B cell (primary cell): ENCODE data around the gene SRGAP1. TPM values are rescaled to one million over a fixed set of nuclear protein-coding genes. Genes with fewer than 3 reads are reported as not detected.
"Not testable (repeated sequence)": the region's sequence is repeated elsewhere in the genome, so short reads cannot be mapped to it uniquely, and the experiment has no call there.

ENCODE experiments used
- ATAC-seq: fragments of 200-7000 bp; cut with Tn5 transposase; one replicate; pipeline ENCODE4 v1.10.0; 2021; ENCODE audit warnings: low read depth, mild to moderate bottlenecking, moderate number of reproducible peaks, moderate library complexity
- CTCF ChIA-PET: fragments of 350-600 bp; sonication (Branson Sonifier 250); formaldehyde crosslinking; loops from one replicate; lab custom pipeline; 2021; ENCODE audit warnings: antibody characterized with exemption, inconsistent platforms; lab: Charles Lee
- POLR2A ChIA-PET: fragments of 350-600 bp; sonication (Branson Sonifier 250); formaldehyde crosslinking; loops from one replicate; lab custom pipeline; 2021; ENCODE audit warnings: antibody characterized with exemption; lab: Charles Lee
- DNase-seq: peaks from one replicate; pipeline ENCODE4 v3.0.0; 2013
- H2AFZ ChIP-seq: 2 replicates; pipeline ENCODE4 v1.6.1; 2012; ENCODE audit warnings: mild to moderate bottlenecking, low read depth, low read length; ENCODE audit not compliant: insufficient read depth, poor library complexity, severe bottlenecking
- H3K27ac ChIP-seq, 2 donors: 1 replicate in 1 of 2; 2 replicates in 1 of 2; pipeline ENCODE4 v1.5.1; 2012 to 2013; ENCODE audit warnings: low read length in 2 of 2, mild to moderate bottlenecking in 2 of 2, moderate library complexity in 1 of 2
- H3K27me3 ChIP-seq, 4 experiments: fragments of 200-600 bp in 1 of 4; sonication (generic) in 1 of 4; replicated peaks in 1 of 4; 1 replicate in 2 of 4; 2 replicates in 2 of 4; pipeline versions ENCODE4 v1.6.1 to v1.7.0; 2013 to 2016; ENCODE audit warnings: low read length in 3 of 4, mild to moderate bottlenecking in 2 of 4, mixed read lengths in 1 of 4, moderate library complexity in 1 of 4; ENCODE audit not compliant: insufficient read depth in 4 of 4, control insufficient read depth in 3 of 4; ENCODE audit errors: control extremely low read depth in 1 of 4
- H3K36me3 ChIP-seq, 2 experiments: replicated peaks in 1 of 2; 1 replicate in 1 of 2; 2 replicates in 1 of 2; pipeline versions ENCODE4 v1.6.1 to v1.7.1; 2013; ENCODE audit warnings: low read length in 1 of 2; ENCODE audit not compliant: insufficient read depth in 2 of 2, control insufficient read depth in 1 of 2; ENCODE audit errors: control extremely low read depth in 1 of 2, extremely low read depth in 1 of 2
- H3K4me1 ChIP-seq, 2 donors: fragments of 200-600 bp in 1 of 2; sonication (generic) in 1 of 2; 1 replicate in 1 of 2; 2 replicates in 1 of 2; pipeline versions ENCODE4 v1.5.1 to v1.6.1; 2013 to 2017; ENCODE audit warnings: low read length in 2 of 2; ENCODE audit not compliant: control insufficient read depth in 2 of 2, insufficient read depth in 2 of 2
- H3K4me2 ChIP-seq: replicated peaks from 2 replicates; pipeline ENCODE3; 2012; ENCODE audit warnings: mild to moderate bottlenecking, low read depth, low read length; ENCODE audit not compliant: poor library complexity, severe bottlenecking
- H3K4me3 ChIP-seq, 5 experiments: fragments of 200-600 bp in 1 of 5; sonication (generic) in 1 of 5; 1 replicate in 3 of 5; 2 replicates in 2 of 5; pipeline versions ENCODE4 v1.5.1 to v1.7.0; 2011 to 2016; ENCODE audit warnings: low read length in 4 of 5, mild to moderate bottlenecking in 4 of 5, low read depth in 2 of 5, control low read depth in 1 of 5, moderate library complexity in 1 of 5; ENCODE audit not compliant: insufficient read depth in 1 of 5; ENCODE audit errors: control extremely low read depth in 1 of 5, extremely low read depth in 1 of 5
- H3K79me2 ChIP-seq: fragments of 200-600 bp; sonication (generic); one replicate; pipeline ENCODE4 v1.6.0; 2016; ENCODE audit warnings: low read length; ENCODE audit not compliant: control insufficient read depth, insufficient read depth
- H3K9ac ChIP-seq: fragments of 200-600 bp; sonication (generic); 2 replicates; pipeline ENCODE4 v1.6.1; 2017; ENCODE audit warnings: mild to moderate bottlenecking, low read length, moderate library complexity
- H3K9me3 ChIP-seq, 3 donors: one replicate each; pipeline versions ENCODE4 v1.6.1 to v1.7.1; 2013; ENCODE audit warnings: low read length in 2 of 3; ENCODE audit not compliant: control insufficient read depth in 2 of 3, insufficient read depth in 1 of 3; ENCODE audit errors: control extremely low read depth in 1 of 3
- H4K20me1 ChIP-seq: 2 replicates; pipeline ENCODE4 v1.6.0; 2012; ENCODE audit warnings: mild to moderate bottlenecking, low read length; ENCODE audit not compliant: insufficient read depth, control insufficient read depth, poor library complexity, severe bottlenecking
- H3K27ac Mint-ChIP-seq: one replicate; pipeline ENCODE4 v1.8.0; 2021; ENCODE audit warnings: mixed read lengths
- H3K27me3 Mint-ChIP-seq: one replicate; pipeline ENCODE4 v1.8.0; 2021; ENCODE audit warnings: mixed read lengths
- H3K4me1 Mint-ChIP-seq: one replicate; pipeline ENCODE4 v1.8.0; 2021; ENCODE audit warnings: mixed read lengths
- H3K4me3 Mint-ChIP-seq: one replicate; pipeline ENCODE4 v1.8.0; 2021; ENCODE audit warnings: mixed read lengths
- H3K9me3 Mint-ChIP-seq: one replicate; pipeline ENCODE4 v1.8.0; 2022; ENCODE audit warnings: mixed read lengths; ENCODE audit not compliant: insufficient read depth
- EZH2 ChIP-seq: IDR thresholded peaks from 2 replicates; pipeline ENCODE4 v1.6.1; 2012; ENCODE audit warnings: borderline replicate concordance, low read depth, mild to moderate bottlenecking, moderate library complexity, low read length; ENCODE audit not compliant: insufficient read depth, poor library complexity, severe bottlenecking
- WGBS: methylation state at CpG from one replicate; pipeline ENCODE4 v1.1.5; 2013; ENCODE audit warnings: missing lambda C conversion rate; ENCODE audit not compliant: insufficient coverage; 5-methylcytosine and 5-hydroxymethylcytosine counted together
- intact Hi-C: fragments of 100-400 bp; cut with micrococcal nuclease; formaldehyde crosslinking; loops from one replicate; pipeline ENCODE4 v1.10.0; 2022
- polyA plus RNA-seq: library from polyadenylated mRNA; depleted of rRNA; stranded (reverse); fragments of >200 nt; gene quantifications from 2 replicates; pipeline ENCODE4 v1.2.3, GENCODE V29; 2012
- total RNA-seq, 2 donors: library from RNA; stranded (reverse); fragments of 120-200 nt in 1 of 2; gene quantifications; 1 replicate in 1 of 2; 2 replicates in 1 of 2; pipeline versions ENCODE4 v1.2.3 to v1.2.4, GENCODE V29; 2013 to 2022
- TF ChIP-seq, protein P1 (sequence below): fragments of 200-600 bp; IDR thresholded peaks from one replicate; pipeline ENCODE4 v1.8.0; 2022; ENCODE audit warnings: antibody characterized with exemption, mild to moderate bottlenecking

SRGAP1 gene
- total and polyA plus RNA-seq, 2 donors (not counting 1 experiment from before 2014, with no cell fraction given) = under 0.01 to 0.22 TPM

DNA sequence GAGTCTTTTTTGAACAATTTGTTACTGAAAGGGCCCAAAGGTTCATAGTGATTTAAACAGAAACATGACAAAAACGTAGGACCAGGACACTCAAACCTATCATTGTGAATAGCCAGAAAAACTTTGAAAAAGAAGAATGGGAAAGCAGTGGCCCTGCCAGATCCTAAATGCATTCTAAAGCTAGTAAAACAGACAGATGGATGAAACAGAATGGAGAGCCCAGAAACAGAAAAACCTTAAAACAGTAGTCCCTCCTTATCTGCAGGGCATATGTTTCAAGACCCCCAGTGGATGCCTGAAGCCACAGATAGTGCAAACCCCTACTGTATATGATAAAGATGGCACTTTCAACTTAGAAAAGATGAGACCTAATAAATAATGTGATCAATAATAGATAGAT is 283.9 kb downstream of the SRGAP1 start:
- Mint-ChIP-seq H3K27me3 (peaks cover 4% of the 10 kb centered on the region), H3K4me3 (no peak overlapping the region), H3K9me3 (no peaks in the 10 kb centered on the region), H3K4me1 (no peaks in the 10 kb centered on the region), H3K27ac (no peak overlapping the region)
- ATAC-seq (no peak), DNase-seq (no peak)
- ChIA-PET POLR2A (no interaction called here), CTCF (no interaction called here)
- TF ChIP-seq, protein P1, sequence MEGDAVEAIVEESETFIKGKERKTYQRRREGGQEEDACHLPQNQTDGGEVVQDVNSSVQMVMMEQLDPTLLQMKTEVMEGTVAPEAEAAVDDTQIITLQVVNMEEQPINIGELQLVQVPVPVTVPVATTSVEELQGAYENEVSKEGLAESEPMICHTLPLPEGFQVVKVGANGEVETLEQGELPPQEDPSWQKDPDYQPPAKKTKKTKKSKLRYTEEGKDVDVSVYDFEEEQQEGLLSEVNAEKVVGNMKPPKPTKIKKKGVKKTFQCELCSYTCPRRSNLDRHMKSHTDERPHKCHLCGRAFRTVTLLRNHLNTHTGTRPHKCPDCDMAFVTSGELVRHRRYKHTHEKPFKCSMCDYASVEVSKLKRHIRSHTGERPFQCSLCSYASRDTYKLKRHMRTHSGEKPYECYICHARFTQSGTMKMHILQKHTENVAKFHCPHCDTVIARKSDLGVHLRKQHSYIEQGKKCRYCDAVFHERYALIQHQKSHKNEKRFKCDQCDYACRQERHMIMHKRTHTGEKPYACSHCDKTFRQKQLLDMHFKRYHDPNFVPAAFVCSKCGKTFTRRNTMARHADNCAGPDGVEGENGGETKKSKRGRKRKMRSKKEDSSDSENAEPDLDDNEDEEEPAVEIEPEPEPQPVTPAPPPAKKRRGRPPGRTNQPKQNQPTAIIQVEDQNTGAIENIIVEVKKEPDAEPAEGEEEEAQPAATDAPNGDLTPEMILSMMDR = no peak
- TF ChIP-seq EZH2 = no peak
- H3K27ac ChIP-seq = no peak overlapping the region
- H3K79me2 ChIP-seq = no peaks in the 10 kb centered on the region
- no peak overlapping the region for H3K4me2 ChIP-seq
- no peak overlapping the region for H3K4me3 ChIP-seq
- H3K27me3 ChIP-seq = no peaks in the 10 kb centered on the region
- H3K9ac ChIP-seq = no peak overlapping the region
- no CpG with 5 or more reads among the region's 1 CpG for WGBS
- H3K4me1 ChIP-seq = no peaks in the 10 kb centered on the region
- H4K20me1 ChIP-seq = no peaks in the 10 kb centered on the region
- H2AFZ ChIP-seq = no peak overlapping the region
- intact Hi-C loops = no loop called here
- no peaks in the 10 kb centered on the region for H3K9me3 ChIP-seq
- H3K36me3 ChIP-seq = no peaks in the 10 kb centered on the region

DNA sequence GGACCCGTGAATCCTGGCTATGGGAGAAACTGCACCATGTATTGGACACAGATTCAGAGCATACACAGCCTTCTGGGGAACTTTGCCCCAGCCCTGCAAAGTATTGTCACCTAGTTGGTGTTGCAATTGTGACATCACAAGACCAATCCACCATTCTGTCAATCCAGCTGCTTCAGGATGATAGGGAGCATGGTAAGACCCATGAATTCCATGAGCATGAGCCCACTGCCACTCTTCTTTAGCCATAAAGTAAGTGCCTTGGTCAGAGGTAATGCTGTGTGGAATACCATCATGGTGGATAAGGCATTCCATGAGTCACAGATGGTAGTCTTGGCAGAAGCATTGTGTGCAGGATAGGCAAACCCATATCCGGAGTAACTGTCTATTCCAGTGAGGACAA is 286.0 kb downstream of the SRGAP1 start:
- H3K27me3 ChIP-seq, intact Hi-C loops, H3K79me2 ChIP-seq, H4K20me1 ChIP-seq, DNase-seq, H3K9me3 Mint-ChIP-seq, H3K4me1 Mint-ChIP-seq, H2AFZ ChIP-seq, H3K27ac ChIP-seq, H3K4me3 ChIP-seq, CTCF ChIA-PET, H3K4me3 Mint-ChIP-seq, H3K27ac Mint-ChIP-seq, ATAC-seq, POLR2A ChIA-PET, H3K36me3 ChIP-seq, H3K9ac ChIP-seq, H3K4me1 ChIP-seq, H3K4me2 ChIP-seq, H3K27me3 Mint-ChIP-seq: not testable (repeated sequence)
- 100% methylated on average over 1 of the region's 2 CpGs for WGBS
- H3K9me3 ChIP-seq = peaks cover 0 to 11% (median 0%) of the 10 kb centered on the region in 3 donors

DNA sequence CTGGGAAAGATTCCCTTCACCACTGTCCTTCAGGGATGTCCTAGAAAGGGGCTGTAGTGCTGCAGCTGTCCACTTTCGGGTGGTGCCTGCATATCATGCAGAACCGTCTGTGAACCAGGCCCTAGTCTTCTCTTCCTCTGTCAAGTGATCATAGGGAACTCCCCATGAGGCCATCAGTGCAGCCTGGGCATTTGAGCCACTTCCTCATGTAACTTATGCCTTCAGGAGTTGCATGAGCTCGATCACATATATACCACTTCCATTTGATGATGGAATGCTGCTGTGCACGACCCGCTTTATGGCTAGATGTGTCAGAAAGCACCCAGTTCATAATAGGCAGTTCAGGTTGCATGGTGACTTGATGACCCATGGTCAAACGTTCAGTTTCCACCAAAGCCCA is 287.0 kb downstream of the SRGAP1 start:
- H3K9me3 Mint-ChIP-seq, H3K4me1 Mint-ChIP-seq, H3K27ac ChIP-seq, H3K4me3 ChIP-seq, H3K4me1 ChIP-seq, H3K4me3 Mint-ChIP-seq, H3K27me3 ChIP-seq, CTCF ChIA-PET, H3K27me3 Mint-ChIP-seq, POLR2A ChIA-PET, H2AFZ ChIP-seq, intact Hi-C loops, H3K27ac Mint-ChIP-seq, H3K9ac ChIP-seq, H3K36me3 ChIP-seq, DNase-seq, ATAC-seq, H3K79me2 ChIP-seq, H4K20me1 ChIP-seq, H3K4me2 ChIP-seq: not testable (repeated sequence)
- H3K9me3 ChIP-seq = peaks cover 0 to 11% (median 0%) of the 10 kb centered on the region in 3 donors
- 86% methylated on average over 4 of the region's 6 CpGs for WGBS
